Cerebellar cortex (tissue), 1 donor: ENCODE results near the gene ATP6V0C.
"Not testable (repeated sequence)": the region's sequence is repeated elsewhere in the genome, so short reads cannot be mapped to it uniquely, and the experiment has no call there.

ENCODE experiments used
- DNase-seq: peaks from one replicate; pipeline ENCODE4 v3.0.0-alpha.2; 2015; ENCODE audit warnings: low spot score

Gene ATP6V0C

DNA sequence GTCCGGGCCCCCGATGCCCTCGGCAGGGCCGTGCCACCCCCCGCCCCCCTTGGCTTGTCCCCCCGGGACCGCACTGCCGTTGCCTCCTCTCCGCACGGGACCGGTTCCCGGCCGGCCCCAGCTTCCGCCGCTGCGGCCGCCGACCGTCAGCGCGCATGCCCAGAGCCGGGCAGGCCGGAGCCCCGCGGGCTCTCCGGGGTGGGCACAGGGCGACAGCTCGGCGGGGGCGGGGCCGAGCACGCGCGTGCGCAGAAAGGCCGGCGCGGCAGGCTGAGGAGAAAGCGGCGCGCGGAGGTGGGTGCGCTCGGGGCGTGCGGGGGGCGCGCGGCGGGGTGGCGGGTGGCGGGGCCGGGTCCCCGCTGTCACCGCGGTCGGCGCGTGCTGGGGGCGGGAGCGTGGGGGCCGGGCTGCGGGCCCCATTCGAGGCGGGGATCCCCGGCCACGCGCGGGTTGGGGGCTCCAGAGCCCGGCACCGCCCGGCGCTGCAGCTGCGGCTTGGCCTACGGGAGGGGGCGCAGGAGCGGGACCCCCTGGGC is 38.8 kb upstream of the ATP6V0C start, which contains the start of gene TBC1D24:
TSS of gene TBC1D24 (plus strand) at position 251 of the 536 bp plus-strand sequence. CDS start 21,022 bp downstream, outside the sequence.
- DNase-seq, result peak; percentile 75

DNA sequence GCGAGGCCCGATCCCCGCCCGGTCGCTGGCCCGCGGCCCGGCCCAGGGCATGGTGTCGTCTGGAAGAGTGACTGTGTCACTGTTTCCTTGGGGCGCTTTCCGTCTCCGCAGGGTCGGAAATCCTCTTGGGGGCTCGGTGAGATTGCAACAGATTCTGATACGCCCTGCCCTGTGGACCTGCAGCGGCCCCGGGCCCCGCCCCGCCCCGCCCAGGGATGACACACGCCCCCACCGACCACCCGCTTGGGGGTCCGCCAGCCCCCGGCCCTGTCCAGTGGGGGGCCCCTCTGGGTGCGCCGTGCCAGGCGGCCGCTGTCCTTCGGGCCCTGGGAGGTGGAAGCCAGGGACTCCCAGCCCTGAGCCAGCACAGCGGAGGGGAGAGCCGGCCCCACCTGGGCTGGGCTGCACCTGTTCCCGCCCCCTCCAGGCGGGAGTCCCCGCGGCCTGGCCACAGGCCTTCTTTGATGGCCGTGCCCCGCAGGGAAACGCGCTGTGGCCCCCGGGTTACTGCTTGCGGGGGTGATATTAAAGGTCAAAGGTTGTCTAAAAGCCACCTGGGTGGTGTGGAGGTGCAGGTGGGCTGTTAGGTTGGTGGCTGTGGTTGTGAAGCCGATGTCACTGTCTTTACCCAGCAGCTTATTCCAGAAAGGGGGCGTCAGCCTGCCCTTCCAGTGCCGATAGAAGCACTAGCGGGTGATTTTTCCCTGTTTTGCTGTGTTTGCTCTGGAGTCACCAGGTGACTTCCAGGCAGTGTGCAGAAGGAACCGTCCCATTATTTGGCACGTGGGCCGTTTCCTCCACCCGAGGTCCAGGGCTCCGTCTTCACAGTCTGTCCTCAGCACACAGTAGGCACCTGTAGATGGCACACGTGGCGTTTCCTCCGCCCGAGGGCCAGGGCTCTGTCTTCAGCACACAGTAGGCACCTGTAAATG is 38.1 kb upstream of the ATP6V0C start:
- DNase-seq, result no peak

DNA sequence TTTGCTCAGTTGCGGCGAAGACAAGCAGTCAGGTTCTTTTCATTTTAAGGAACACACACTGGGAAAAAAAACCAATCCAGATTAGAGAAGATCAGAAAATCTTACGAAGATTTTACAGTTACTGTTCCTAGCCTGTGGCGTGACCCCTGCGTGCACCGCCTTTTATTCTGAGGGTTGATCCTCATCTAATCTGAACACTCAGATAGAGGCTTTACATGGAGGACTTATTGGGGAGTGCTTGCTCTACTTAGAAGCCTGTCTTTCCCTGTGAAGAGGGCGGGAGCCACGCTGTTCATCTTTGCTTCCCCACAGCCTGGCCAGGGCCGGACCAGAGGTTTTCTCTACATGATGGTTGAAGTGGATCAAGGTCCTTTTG is 37.4 kb upstream of the ATP6V0C start:
- DNase-seq, result no peak

DNA sequence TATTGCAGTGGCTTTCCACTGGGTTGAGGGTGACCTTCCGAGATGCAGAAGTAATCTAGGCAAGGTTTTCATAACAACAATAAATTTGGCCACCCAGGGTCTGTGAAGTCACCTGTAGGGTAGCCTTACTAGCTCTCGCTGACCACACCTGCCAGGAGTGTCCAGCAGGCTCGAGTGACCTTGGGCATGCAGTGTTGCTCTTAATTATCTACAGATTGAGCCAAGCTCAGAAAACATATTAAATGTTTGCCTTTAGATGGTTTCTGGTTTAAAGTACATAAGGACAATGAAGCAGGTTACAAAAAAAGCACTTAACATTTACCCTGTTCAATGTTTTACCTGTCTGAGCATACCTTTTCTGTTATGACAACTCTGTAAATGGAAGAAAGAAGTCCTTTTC is 37.0 kb upstream of the ATP6V0C start:
- DNase-seq, result no peak

DNA sequence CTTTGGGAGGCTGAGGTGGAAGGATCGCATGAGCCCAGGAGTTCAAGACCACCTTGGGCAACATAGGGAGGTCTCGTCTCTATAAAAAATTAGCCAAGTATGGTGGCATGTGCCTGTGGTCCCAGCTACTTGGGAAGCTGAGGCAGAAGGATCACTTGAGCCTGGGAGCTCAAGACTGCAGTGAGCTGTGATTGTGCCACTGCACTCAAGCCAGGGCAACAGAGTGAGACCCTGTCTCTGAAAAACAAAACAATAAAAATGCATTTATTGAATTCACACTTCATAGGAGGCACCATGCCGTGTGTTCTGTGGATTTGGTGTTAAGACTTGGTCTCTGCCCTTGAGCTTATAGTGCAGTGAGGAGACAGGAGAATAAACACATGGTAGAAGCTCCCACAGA is 36.4 kb upstream of the ATP6V0C start:
- no peak for DNase-seq

DNA sequence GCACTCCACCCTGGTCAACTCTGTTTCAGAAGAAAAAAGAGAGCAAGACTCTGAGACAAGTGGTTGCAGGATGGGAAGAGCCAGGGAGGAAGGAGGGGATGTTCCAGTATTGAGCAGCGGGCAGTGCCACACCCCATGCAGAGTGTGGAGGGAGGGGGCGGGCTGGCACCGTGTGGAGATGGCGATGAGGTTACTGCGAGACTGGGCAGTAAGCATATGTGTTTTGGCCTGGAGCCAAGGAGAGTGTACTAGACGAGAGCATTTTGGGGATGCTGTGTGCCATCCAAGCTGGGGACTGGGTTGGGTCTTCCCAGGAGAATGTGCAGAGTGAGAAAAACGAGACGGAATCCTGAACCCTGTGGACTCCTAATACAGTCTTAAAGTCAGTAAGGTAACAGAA is 35.5 kb upstream of the ATP6V0C start:
- DNase-seq, result no peak

GRCh38 chr16:2479996-2480395 is 33.8 kb upstream of the ATP6V0C start:
- not testable (repeated sequence) for DNase-seq

DNA sequence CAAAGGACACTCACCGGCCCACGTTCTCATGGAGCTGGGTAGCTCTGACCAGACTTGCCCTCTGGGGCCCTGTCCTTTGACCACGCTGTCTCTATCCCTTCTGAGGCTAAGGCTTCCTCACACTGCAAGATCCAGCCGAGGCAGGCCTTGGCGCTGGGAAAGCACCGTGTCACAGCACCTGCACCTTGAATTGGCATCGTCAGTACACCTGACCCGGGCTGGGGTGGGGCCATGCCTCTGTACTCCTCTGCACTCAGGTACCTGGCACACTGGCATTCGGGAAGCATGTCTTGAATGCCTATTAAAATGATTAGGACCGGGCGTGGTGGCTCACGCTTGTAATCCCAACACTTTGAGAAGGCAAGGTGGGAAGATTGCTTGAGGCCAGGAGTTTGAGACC is 32.8 kb upstream of the ATP6V0C start:
- no peak for DNase-seq

DNA sequence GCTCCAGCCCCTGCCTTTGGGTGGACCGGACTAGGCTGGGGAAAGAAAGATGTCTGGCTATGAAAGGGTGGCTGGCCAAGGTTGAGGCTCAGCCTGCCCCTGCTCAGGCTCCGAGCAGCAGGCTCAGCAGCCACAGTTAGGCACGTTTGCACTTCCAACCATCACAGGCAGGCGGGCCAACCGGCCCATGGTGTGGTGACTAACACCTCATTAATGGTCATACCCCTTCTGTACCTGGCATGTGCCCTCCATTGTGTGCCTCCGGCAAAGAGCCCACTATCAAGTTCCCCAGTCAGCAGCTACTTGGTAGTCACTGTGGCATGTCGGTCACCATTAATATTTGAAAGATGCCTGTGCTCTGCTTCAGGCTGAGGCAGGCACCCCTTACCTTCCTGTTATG is 32.1 kb upstream of the ATP6V0C start:
- no peak for DNase-seq

GRCh38 chr16:2482249-2482648 is 31.5 kb upstream of the ATP6V0C start:
- no peak for DNase-seq

GRCh38 chr16:2482708-2483534 is 30.8 kb upstream of the ATP6V0C start:
- peak; percentile 79 for DNase-seq

GRCh38 chr16:2483939-2484897 is 29.5 kb upstream of the ATP6V0C start:
- no peak for DNase-seq

DNA sequence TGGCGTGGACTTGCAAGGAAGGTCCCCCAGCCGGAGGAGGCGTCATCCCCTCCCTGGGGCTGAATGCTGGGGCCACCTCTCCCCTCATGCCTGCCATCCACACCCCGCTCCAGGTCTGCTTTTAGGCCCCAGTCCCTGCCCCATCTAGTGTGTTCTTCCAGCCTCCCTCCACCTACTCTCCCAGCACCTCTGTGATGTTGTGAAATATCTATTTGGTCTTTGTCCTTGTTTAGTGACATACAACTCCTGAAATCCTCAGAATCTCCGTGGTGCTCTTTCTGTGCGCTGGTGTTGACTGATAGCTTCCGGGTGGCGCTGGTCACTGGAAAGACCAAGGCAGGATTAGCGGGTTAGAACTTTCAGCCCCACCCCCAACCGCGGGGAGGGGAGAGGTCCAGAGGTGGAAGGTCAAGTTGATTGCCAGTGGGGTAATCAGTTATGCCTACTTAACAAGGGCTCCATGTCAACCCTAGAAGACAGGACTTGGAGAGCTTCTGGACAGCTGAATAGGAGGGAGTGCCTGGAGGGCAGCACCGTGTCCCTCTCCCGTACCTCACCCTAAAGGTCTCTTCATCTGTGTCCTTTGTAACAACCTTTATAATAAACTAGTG is 28.7 kb upstream of the ATP6V0C start:
- no peak for DNase-seq

DNA sequence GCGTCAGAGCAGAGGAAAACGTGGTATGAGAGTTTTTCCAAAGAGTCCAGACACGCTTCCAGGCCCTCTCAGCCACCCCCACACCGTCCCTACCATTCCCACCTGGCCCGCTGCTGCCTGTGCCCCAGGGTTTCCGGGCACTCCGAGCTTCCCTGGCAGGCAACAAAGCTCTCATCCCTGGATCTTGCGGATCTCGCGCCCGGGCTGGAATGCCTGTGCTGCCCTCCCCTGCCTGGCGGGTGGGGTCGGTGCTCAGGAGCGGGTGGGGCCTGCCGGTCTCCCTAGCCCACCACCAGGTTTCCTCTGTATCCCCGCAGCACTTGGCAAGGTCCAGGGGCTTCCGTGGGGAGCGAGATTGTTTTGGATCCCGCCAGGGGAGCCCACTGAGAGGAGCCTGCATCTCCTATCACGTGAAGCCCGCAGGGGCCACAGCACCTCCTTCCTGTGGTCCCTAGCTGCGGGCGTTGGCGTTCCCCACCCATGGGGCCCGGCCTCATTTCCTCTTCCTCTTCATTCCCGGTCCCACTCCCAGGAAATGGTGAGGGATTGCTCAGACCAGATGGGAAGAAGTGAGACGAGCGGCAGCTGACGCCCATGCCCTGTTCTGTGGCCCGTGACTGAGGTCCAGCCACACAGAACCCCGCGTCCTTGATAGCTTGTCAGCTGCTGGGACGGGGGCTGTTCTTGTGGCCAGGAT is 27.8 kb upstream of the ATP6V0C start:
- no peak for DNase-seq

- DNase-seq, result peak; percentile 76
Observed at GRCh38 chr16:2486645-2487516, 26.9 kb upstream of the ATP6V0C start.

- DNase-seq, result no peak
Observed at GRCh38 chr16:2487517-2487842, 26.3 kb upstream of the ATP6V0C start.

DNA sequence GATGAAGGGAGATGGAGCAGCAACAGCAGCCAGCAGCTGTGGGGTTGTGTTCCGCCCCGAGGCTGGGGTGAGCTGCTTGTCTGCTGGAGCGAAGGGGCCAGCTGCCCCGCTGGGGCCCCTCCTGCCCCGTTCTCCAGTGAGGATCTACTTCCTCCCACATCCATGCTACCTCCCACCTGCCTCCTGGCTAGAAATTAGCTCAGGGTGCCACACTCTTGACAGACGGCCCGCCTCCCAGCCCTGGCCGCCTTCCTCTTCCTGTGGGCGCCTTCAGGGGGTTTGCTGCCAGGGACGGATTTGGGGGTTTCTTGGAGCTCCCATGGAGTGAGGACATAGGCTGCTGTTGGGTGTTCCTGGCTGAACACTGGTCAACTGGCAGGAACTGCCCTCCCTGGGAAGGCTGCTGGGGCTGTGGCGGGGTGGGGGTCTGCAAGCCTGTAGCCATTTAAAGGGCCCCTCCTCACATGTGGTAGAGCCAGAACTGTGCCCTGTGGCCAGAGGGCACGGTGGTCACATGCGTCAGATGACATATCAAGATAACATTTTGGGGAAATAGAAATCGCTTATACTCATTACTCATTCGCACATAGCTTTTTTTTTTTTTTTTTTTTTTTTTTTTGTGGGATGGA is 25.7 kb upstream of the ATP6V0C start:
- DNase-seq, result no peak

DNA sequence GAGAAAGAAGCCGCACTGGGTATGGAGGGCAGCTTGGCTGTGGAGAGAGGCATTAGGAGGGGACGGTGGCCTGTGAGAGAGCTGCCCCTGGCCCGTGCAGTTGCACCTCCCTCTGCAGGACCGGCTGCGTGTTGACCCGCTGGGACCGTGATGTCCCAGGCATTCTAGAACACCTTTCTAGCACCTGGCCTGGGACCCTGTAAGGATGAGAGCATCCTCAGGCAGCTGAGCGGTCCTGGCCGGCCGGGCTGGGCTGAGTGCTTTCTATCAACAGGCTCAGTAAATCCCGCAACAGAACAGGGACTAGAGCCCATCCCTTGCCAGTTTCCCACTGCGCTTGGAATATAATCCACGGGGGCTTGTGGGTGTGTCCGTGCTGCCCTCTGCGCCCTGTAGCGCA is 24.2 kb upstream of the ATP6V0C start:
- no peak for DNase-seq
